ENCODE results near the gene IL1RL1.

IL1RL1 gene

DNA sequence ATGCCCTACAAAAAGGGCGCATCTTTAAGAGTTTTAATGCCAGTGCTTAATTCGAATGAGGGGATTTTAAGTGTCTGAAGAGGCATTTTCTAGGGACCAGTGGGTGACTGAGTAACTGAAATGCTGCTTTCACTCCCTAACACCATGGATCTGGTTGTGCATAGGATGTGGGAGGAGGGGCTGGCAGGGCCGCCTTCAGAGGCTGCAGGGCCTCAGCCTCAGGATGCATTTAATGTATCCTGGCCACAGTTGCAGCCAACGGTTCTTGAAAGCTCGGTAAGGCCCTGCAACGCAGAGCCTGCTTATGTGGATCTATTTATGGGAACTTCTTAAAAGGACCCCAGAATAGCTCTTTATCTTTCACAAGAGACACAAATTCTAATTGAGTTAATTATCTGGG lies 85.8 kb downstream of the IL1RL1 start:
- H3K4me3 ChIP-seq (ENCODE audit: low read length) = no peak overlapping the region
- DNase-seq (ENCODE audit: low read depth, low spot score) = no peak

DNA sequence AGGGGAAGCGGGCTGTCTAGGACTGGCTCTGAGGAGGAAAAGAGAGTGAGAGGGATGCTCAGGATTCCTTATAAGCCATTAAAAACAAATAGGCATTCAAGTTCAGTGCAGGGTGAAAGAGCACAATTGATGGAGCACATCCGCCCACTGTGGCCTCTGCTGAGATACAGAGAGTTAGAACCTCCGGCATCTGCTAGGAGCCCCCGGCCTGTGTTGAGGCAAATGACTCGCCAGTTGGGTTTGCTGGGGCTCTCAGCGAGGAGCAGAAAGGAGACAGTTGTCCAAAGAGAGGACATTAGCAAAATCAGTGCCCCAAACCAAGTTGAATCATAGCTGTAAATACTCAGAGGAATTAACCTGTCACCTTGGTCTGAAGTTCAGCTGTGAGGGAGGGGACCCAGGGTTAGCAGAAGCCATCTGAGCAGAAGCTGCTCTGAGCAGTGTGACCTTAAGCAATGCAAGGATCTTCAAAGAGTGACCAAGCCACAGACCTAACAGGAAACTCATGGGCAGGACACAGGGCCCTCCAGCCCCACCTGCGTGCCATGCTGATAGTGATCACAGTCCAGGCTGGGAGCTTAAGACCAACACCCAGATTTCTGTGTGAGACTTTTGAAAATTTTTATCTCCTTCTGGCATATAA lies 88.3 kb downstream of the IL1RL1 start:
- DNase-seq (ENCODE audit: low read depth, low spot score) = no peak
- no peak overlapping the region for H3K4me3 ChIP-seq (ENCODE audit: low read length)

DNA sequence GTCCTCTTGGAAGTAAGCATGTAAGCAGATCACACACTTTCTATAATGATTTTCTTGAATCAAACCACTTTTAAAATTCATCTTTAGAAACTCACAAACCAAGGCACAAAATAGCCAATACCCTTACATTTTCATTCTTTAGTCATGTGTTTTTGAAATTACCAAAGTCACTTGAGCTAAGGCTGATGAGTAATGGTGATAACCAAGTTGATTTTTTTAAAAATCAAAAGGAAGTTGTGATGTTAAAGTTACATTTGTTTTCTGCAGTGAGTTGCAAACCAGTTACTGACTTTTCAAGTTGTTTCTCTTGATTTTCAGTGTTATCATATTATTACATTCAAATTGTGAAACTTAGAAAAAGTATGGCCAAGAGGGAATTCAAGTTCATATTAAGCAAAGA lies 90.1 kb downstream of the IL1RL1 start:
- no peak overlapping the region for H3K4me3 ChIP-seq (ENCODE audit: low read length)
- DNase-seq (ENCODE audit: low read depth, low spot score) = no peak
